Measurements from ENCODE around the gene DNAAF2. TPM values are rescaled to one million over a fixed set of nuclear protein-coding genes. Genes with fewer than 3 reads are reported as not detected.

The DNAAF2 gene
- total and polyA plus RNA-seq, 2 of the 13 experiments (the other 11 are each of a cell fraction or from before 2014, with no cell fraction given), result 6.1 to 13.6 TPM

DNA sequence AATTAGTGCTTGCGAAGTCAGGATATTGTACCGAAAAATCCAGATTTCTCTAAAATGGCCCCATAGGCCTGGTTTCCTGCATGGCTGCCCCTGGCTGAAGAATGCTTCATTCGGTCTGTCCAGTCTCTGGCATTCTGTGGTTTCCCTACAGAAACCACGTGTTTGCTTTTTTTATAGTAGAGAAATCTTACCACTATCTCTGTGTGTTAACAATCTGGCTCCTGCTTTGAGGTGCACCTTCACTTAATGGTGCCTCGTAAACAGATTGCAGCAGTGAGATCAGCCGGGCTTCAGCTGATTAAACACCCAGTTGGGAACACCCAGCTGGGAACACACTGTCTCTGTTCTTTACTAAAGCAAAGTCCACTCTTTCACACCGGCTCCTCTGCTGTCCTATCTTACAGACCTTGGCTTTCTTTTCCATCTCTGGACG lies 6.7 kb upstream of the DNAAF2 start (continued):
- TF ChIP-seq HDAC2 (CRISPR knock-in tag; IDR thresholded peaks at IDR 0.05) (peak; percentile 95), AHR (CRISPR knock-in tag; IDR thresholded peaks at IDR 0.05) (no peak), HDAC1 (CRISPR knock-in tag; IDR thresholded peaks at IDR 0.05) (peak; percentile 91), SATB2 (CRISPR knock-in tag; IDR thresholded peaks at IDR 0.05) (no peak; the same call in 1 of the 2 replicates), RORA (CRISPR knock-in tag; IDR thresholded peaks at IDR 0.05) (no peak), ZC3H13 (CRISPR knock-in tag; IDR thresholded peaks at IDR 0.05) (no peak), ZNF678 (CRISPR knock-in tag; IDR thresholded peaks at IDR 0.05) (no peak), TFDP2 (CRISPR knock-in tag; IDR thresholded peaks at IDR 0.05) (no peak), HNRNPK (IDR thresholded peaks at IDR 0.05; ENCODE audit: low read depth, low read length, poor library complexity, severe bottlenecking) (peak; percentile 94), ZNF557 (CRISPR knock-in tag; IDR thresholded peaks at IDR 0.05) (no peak), ARID2 (CRISPR knock-in tag; IDR thresholded peaks at IDR 0.05; ENCODE audit: borderline replicate concordance) (no peak; the same call in 1 of the 2 replicates), HES4 (CRISPR knock-in tag; IDR thresholded peaks at IDR 0.05; ENCODE audit: borderline replicate concordance) (no peak), PHF21A (CRISPR knock-in tag; IDR thresholded peaks at IDR 0.05) (peak; percentile 94), NFKB2 (CRISPR knock-in tag; IDR thresholded peaks at IDR 0.05; ENCODE audit: borderline replicate concordance) (no peak), ZNF143 (CRISPR knock-in tag; IDR thresholded peaks at IDR 0.05) (no peak), ZFP1 (CRISPR knock-in tag; IDR thresholded peaks at IDR 0.05) (peak; percentile 86), PLRG1 (conservative IDR thresholded peaks at IDR 0.05) (no peak), NFYB (CRISPR knock-in tag; IDR thresholded peaks at IDR 0.05) (no peak), CAMTA2 (CRISPR knock-in tag; IDR thresholded peaks at IDR 0.05; ENCODE audit: borderline replicate concordance) (no peak), ZNF367 (CRISPR knock-in tag; IDR thresholded peaks at IDR 0.05; ENCODE audit: borderline replicate concordance) (0 out of 2 replicates have a peak, but pooled peaks have one; percentile 47), RBFOX2 (IDR thresholded peaks at IDR 0.05; ENCODE audit: low read depth, low read length) (0 out of 2 replicates have a peak, but pooled peaks have one; percentile 25), PAX8 (CRISPR knock-in tag; IDR thresholded peaks at IDR 0.05; ENCODE audit: borderline replicate concordance) (no peak)
- TF ChIP-seq, protein P1, sequence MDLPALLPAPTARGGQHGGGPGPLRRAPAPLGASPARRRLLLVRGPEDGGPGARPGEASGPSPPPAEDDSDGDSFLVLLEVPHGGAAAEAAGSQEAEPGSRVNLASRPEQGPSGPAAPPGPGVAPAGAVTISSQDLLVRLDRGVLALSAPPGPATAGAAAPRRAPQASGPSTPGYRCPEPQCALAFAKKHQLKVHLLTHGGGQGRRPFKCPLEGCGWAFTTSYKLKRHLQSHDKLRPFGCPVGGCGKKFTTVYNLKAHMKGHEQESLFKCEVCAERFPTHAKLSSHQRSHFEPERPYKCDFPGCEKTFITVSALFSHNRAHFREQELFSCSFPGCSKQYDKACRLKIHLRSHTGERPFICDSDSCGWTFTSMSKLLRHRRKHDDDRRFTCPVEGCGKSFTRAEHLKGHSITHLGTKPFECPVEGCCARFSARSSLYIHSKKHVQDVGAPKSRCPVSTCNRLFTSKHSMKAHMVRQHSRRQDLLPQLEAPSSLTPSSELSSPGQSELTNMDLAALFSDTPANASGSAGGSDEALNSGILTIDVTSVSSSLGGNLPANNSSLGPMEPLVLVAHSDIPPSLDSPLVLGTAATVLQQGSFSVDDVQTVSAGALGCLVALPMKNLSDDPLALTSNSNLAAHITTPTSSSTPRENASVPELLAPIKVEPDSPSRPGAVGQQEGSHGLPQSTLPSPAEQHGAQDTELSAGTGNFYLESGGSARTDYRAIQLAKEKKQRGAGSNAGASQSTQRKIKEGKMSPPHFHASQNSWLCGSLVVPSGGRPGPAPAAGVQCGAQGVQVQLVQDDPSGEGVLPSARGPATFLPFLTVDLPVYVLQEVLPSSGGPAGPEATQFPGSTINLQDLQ (CRISPR knock-in tag; IDR thresholded peaks at IDR 0.05), result no peak; the same call in 1 of the 2 replicates
- TF ChIP-seq, protein P2, sequence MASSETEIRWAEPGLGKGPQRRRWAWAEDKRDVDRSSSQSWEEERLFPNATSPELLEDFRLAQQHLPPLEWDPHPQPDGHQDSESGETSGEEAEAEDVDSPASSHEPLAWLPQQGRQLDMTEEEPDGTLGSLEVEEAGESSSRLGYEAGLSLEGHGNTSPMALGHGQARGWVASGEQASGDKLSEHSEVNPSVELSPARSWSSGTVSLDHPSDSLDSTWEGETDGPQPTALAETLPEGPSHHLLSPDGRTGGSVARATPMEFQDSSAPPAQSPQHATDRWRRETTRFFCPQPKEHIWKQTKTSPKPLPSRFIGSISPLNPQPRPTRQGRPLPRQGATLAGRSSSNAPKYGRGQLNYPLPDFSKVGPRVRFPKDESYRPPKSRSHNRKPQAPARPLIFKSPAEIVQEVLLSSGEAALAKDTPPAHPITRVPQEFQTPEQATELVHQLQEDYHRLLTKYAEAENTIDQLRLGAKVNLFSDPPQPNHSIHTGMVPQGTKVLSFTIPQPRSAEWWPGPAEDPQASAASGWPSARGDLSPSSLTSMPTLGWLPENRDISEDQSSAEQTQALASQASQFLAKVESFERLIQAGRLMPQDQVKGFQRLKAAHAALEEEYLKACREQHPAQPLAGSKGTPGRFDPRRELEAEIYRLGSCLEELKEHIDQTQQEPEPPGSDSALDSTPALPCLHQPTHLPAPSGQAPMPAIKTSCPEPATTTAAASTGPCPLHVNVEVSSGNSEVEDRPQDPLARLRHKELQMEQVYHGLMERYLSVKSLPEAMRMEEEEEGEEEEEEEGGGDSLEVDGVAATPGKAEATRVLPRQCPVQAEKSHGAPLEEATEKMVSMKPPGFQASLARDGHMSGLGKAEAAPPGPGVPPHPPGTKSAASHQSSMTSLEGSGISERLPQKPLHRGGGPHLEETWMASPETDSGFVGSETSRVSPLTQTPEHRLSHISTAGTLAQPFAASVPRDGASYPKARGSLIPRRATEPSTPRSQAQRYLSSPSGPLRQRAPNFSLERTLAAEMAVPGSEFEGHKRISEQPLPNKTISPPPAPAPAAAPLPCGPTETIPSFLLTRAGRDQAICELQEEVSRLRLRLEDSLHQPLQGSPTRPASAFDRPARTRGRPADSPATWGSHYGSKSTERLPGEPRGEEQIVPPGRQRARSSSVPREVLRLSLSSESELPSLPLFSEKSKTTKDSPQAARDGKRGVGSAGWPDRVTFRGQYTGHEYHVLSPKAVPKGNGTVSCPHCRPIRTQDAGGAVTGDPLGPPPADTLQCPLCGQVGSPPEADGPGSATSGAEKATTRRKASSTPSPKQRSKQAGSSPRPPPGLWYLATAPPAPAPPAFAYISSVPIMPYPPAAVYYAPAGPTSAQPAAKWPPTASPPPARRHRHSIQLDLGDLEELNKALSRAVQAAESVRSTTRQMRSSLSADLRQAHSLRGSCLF (CRISPR knock-in tag; IDR thresholded peaks at IDR 0.05; ENCODE audit: borderline replicate concordance), result no peak
